HFF-Myc (cell line): ENCODE results near the gene ST6GALNAC3.

Experiments
- DNase-seq: peaks from one replicate; pipeline ENCODE4 v3.0.0-alpha.2; 2011; ENCODE audit warnings: low read depth; ENCODE audit errors: extremely low read depth
- H3K4me3 ChIP-seq: replicated peaks from 2 replicates; pipeline ENCODE4 v1.5.1; 2011; ENCODE audit warnings: low read depth, mild to moderate bottlenecking, control low read depth, low read length
- CTCF ChIP-seq: IDR thresholded peaks from 2 replicates; pipeline ENCODE4 v1.5.1; 2012; ENCODE audit warnings: mild to moderate bottlenecking, low read depth, low read length, control low read depth; ENCODE audit errors: missing control alignments

The ST6GALNAC3 gene

DNA sequence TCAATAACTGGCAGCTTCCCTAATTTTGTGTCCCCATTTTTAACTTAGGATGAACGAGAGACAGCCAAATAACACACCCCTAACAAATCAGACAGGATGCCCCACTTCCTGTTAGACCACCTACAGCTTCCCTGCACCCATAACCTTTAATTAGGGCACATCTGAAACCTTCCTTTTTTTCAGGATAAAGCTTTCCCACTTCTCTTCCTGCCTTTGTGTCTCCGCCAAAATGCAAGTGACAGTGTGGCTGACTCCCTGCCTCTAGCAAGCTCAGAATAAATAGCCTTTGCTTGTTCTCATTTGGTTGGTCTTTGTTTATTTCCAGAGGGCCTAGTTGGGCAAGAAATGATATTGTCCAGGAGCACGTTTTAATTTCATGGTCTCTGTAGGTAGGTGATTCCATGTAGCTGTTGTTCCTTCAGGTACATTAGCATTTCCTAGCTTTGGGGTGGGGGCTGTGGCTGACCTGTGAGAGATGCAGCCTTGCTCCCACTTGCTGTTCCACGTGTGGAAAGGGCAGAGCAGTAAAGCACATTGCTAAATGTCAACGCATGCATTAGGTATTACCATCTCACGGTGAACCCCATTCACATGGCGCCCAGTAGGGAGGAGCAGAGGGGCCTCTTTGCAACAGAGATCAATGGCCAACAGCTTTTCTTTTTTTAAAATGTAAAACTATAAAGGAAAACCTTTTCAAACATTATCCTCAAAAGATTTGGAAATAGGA is 154.9 kb downstream of the ST6GALNAC3 start:
- no peak for DNase-seq
- TF ChIP-seq CTCF = no peak
- H3K4me3 ChIP-seq = no peak overlapping the region

GRCh38 chr1:76230842-76231281 is 156.3 kb downstream of the ST6GALNAC3 start:
- TF ChIP-seq CTCF = no peak
- no peak overlapping the region for H3K4me3 ChIP-seq
- no peak for DNase-seq

- DNase-seq = no peak
- H3K4me3 ChIP-seq = no peak overlapping the region
- TF ChIP-seq CTCF = no peak
These were observed 156.8 kb downstream of the ST6GALNAC3 start for GRCh38 chr1:76231320-76231719.

- H3K4me3 ChIP-seq = no peak overlapping the region
- DNase-seq = no peak
- TF ChIP-seq CTCF = no peak
These were observed 158.1 kb downstream of the ST6GALNAC3 start for GRCh38 chr1:76232666-76233065.

DNA sequence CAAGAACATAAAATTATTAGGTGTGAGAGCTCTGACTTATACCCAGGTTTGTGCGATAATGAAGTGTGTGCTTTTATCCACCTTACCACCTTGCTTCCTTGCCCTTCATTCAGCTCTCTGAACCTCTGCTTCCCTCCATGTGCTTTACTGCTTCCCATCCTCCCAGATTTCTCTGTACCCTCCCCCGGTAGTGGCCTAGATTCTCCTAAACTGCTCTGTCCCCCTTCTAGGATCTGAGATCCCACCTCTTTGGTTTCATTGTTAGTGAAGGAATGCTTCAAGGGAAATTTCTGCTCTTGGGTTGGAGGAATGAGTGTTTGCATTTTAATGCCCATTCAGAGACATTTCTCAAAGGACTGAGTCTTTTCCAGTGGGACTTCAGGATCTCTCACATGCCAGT is 159.5 kb downstream of the ST6GALNAC3 start:
- H3K4me3 ChIP-seq = no peak overlapping the region
- TF ChIP-seq CTCF = no peak
- no peak for DNase-seq

DNA sequence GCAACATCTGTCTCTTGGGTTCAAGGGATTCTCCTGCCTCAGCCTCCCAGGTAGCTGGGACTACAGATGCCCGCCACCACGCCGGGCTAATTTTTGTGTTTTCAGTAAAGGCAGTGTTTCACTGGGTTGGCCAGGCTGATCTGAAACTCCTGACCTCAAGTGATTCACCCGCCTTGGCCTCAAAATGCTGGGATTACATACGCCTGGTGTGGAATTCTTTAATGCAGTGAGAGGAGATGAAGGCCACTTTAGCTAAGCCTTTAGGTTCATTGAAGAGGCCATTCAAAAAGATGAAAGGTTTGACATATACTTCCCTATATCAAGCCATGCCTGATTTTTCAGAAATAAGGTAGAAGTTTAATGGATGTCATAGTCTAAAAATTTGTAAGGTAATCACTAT is 162.7 kb downstream of the ST6GALNAC3 start:
- TF ChIP-seq CTCF = no peak
- DNase-seq = no peak
- H3K4me3 ChIP-seq = no peak overlapping the region
